ENCODE results near the gene SLC25A48.

The SLC25A48 gene

GRCh38 chr5:135861641-135862040 is 27.2 kb downstream of the SLC25A48 start:
- DNase-seq = no peak

GRCh38 chr5:135862086-135862485 is 27.6 kb downstream of the SLC25A48 start:
- no peak for DNase-seq

- no peak for DNase-seq
Observed at GRCh38 chr5:135862744-135863143, 28.3 kb downstream of the SLC25A48 start.

- DNase-seq = no peak
Observed at GRCh38 chr5:135864503-135865435, 30.3 kb downstream of the SLC25A48 start.

- DNase-seq = no peak
Observed at GRCh38 chr5:135866016-135866415, 31.6 kb downstream of the SLC25A48 start.

GRCh38 chr5:135867599-135867998 is 33.1 kb downstream of the SLC25A48 start:
- DNase-seq = no peak

GRCh38 chr5:135868681-135869080 is 34.2 kb downstream of the SLC25A48 start:
- DNase-seq = no peak

- no peak for DNase-seq
Observed at GRCh38 chr5:135869276-135869675, 34.8 kb downstream of the SLC25A48 start.

- no peak for DNase-seq
Observed at GRCh38 chr5:135869935-135870334, 35.5 kb downstream of the SLC25A48 start.

- DNase-seq = no peak
Observed at GRCh38 chr5:135871268-135871915, 36.9 kb downstream of the SLC25A48 start.

- no peak for DNase-seq
Observed at GRCh38 chr5:135873831-135874230, 39.4 kb downstream of the SLC25A48 start.

- DNase-seq = no peak
Observed at GRCh38 chr5:135874461-135874860, 40.0 kb downstream of the SLC25A48 start.

- no peak for DNase-seq
Observed at GRCh38 chr5:135875567-135875966, 41.1 kb downstream of the SLC25A48 start.

- DNase-seq = no peak
Observed at GRCh38 chr5:135876146-135876545, 41.7 kb downstream of the SLC25A48 start.

- DNase-seq = no peak
Observed at GRCh38 chr5:135877570-135878155, 43.2 kb downstream of the SLC25A48 start.

- no peak for DNase-seq
Observed at GRCh38 chr5:135878156-135878620, 43.7 kb downstream of the SLC25A48 start.

- DNase-seq = no peak
Observed at GRCh38 chr5:135879591-135879990, 45.1 kb downstream of the SLC25A48 start.

GRCh38 chr5:135880278-135880677 is 45.8 kb downstream of the SLC25A48 start:
- DNase-seq = no peak

- no peak for DNase-seq
Observed at GRCh38 chr5:135880801-135881200, 46.3 kb downstream of the SLC25A48 start.

GRCh38 chr5:135881244-135881643 is 46.8 kb downstream of the SLC25A48 start:
- no peak for DNase-seq

GRCh38 chr5:135881819-135882218 is 47.4 kb downstream of the SLC25A48 start:
- DNase-seq = no peak

GRCh38 chr5:135883026-135883425 is 48.6 kb downstream of the SLC25A48 start:
- no peak for DNase-seq

- no peak for DNase-seq
Observed at GRCh38 chr5:135883441-135883840, 49.0 kb downstream of the SLC25A48 start.

- DNase-seq = no peak
Observed at GRCh38 chr5:135885031-135885430, 50.6 kb downstream of the SLC25A48 start.

Measured in CD4-positive, alpha-beta T cell treated with Interleukin-4 for 4 hours (primary cell).